Frontal cortex (tissue), 4 donors: ENCODE data around the gene MFN2. TPM values are rescaled to one million over a fixed set of nuclear protein-coding genes. Genes with fewer than 3 reads are reported as not detected.
"Not testable (repeated sequence)": the region's sequence is repeated elsewhere in the genome, so short reads cannot be mapped to it uniquely, and the experiment has no call there.

Experiments used
- DNase-seq, 2 donors: peaks; one replicate each; pipeline ENCODE4 v3.0.0; 2012; ENCODE audit warnings: low spot score in 2 of 2
- FAIRE-seq: peaks from 2 replicates; lab custom pipeline; 2012; peaks lifted over from hg19 to GRCh38; lab: Jason Lieb, UNC
- total RNA-seq: library from RNA; depleted of rRNA; stranded (reverse); fragments of >200 nt; gene quantifications from one replicate; pipeline ENCODE4 v1.2.3, GENCODE V29; 2014
- donor health status: control.
- donor health status: control.
- donor health status: control.

The MFN2 gene
- total RNA-seq, 1 donor from 2014 or later = 42.0 TPM

DNA sequence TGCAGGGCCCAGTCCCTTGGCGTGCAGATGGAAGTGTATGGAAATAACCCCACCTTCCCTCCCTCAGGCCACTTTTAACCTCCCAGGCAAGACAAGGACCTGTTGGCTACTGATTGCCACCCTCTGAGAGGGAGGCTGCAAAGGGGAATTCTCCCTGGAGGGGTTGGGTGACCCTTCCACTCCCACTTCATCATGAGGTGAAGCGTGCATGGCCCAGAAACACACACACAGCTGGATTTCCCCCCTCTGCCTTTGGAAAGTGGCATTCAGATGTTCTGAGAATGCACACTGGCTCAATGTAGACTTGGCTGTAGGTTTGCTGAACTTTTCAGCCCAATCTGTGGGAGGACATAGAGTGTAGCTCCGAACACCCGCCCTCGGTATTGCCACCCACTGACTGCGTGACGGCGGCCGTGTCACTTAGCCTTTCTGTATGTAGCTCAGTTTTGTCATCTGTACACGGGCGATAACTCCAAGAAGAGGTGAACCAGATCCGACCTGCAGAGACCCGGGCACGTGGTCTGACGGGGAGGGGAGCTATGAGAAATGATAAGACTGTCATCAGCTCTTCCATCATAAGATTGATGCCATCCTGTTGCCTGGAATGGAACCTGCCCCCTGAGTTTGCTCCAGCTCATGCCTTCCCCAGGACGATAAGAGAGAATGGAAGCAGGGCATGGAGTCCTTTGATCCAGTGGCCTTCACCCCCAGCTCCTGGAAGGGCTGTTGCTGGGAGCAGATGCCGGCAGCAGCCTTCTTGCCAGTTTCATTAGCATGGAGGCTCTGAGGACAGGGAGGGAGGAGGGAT is 58.3 kb downstream of the MFN2 start:
- FAIRE-seq = no peak
- DNase-seq = no peak

DNA sequence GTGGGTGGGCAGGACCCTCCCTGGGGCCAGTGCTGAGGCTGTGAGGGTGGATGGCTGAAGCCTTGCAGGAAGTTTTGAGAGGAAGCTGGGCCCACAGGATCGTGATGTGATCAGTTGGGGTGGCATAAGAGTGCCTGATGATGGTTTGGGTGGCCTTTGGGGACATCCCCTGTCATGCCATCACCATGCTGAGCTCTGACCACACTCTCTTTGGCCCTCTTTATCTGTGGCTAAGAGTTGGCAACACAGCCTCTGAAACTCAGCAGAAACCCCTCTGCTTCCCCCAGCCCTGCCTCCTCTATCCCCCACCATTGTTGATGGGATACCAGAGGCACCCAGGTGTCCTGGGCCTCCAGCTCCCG is 58.9 kb downstream of the MFN2 start:
- DNase-seq (no peak), FAIRE-seq (no peak)

DNA sequence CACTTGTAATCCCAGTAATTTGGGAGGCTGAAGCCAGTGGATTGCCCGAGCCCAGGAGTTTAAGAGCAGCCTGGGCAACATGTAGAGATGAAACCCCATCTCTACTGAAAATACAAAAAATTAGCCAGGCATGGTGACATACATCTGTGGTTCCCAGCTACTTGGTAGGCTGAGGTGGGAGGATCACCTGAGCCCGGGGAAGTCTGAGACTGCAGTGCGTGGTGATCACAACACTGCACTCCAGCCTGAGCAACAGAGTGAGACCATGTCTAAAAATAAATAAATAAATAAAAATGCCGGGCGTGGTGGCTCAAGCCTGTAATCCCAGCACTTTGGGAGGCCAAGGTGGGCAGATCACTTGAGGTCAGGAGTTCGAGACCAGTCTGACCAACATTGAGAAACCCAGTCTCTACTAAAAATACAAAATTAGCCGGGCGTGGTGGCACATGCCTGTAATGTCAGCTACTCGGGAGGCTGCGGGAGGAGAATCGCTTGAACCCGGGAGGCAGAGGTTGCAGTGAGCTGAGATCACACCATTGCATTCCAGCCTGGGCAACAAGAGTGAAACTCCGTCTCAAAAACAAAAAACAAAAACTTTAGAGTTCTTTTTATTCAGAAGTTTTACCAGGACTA is 59.7 kb downstream of the MFN2 start:
- FAIRE-seq, DNase-seq: not testable (repeated sequence)

DNA sequence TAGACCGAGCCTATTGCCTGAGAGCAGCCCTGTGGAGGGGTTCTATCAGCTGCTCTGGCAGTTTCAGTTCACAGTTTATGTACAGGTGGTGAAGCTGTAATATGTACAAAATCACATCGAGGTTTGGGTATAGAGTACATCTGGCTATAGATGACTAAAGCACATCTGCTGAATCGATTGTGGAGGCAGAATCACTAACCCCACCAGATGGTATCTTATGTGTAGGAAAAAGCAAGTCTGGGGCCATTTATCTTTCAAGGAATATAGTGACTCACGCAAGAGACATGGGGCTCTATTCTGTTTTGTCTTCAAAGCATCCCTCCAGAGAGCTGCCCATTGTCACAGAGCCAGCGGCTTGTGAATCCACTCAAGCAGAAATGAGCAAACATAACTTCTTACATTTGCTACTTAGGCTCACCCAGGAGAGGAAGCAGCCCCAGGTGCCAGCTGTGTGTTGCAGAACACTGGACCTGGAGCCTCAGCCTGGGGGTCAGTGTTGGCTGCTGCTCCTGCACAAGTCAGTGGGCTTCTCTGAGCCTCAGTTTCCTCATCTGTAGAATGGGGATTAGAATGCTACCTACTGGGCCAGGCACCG is 60.3 kb downstream of the MFN2 start:
- FAIRE-seq = no peak
- DNase-seq = no peak

DNA sequence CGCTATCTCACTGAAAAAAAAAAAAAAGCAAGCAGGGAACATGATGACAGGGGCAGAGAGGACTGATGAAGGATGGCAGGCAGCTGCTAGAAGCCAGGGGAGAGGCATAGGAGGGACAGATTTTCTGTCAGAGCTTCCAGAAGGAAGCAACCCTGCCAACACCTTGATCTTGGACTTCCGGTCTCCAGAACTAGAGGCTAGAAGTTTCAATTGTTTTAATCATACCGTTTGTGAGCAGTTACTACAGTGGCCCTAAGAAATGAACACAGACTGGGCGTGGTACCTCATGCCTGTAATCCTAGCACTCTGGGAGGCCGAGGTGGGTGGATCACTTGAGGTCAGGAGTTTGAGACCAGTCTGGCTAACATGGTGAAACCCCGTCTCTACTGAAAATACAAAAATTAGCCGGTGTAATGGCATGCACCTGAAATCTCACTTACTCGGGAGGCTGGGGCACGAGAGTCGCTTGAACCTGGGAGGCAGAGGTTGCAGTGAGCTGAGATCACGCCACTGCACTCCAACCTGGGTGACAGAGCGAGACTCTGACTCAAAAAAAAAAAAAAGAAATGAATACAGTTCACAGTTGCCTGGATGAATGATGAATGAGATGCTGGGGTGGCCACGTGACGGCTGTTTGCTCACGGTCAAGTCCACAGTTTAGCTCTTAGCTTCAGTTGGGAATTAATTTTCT is 64.1 kb downstream of the MFN2 start:
- not testable (repeated sequence) for FAIRE-seq, DNase-seq

DNA sequence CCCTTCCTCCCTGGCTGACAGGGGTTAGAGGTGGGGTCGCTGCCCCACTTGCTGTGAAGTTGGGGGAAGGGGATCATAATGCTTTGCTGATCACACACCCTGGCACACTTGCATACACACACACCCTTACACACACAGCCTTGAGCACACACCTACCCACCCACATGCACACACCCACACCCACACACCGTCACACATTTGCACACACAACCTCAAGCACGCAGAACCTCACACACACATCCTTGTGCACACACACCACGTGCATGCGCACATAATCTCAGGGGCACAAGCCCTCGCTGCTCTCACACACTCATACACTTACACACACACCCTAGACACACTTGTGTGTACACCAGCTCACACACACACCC is 66.5 kb downstream of the MFN2 start:
- DNase-seq = no peak
- FAIRE-seq = no peak

DNA sequence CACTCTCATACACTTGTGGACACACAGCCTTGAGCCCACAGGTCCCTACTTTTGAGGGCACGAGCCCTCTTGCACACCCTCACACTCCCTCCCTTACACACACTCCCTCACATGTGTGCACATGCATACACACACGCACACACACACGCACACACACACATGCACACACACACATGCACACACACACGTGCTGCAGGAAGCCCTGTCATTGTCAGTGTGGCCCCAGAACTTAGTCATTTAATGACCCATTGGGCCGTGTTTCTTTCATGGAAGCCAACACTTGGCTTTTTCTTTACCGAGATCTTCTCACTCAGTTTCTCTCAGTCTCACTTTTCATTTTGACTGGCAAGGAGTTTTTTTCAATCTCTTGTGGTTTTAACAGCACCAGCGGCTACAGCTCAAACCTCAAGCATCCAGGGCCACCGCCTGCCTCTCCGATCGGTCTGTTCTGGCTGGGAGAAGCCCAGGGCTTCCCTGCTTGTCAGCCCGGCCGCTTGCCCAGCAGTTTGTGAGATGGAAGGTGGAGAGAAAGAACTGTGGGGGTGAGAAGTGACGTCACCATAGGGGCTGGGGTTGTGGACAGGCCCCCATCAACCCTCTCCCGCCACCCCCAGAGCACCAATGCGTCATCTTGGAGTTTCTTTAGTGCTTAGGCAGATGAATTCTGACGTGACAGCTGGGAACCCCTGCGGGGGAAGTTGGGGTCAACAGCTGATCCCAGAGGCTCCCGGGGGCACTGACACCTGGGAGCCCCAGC is 67.1 kb downstream of the MFN2 start:
- DNase-seq (no peak), FAIRE-seq (no peak)

DNA sequence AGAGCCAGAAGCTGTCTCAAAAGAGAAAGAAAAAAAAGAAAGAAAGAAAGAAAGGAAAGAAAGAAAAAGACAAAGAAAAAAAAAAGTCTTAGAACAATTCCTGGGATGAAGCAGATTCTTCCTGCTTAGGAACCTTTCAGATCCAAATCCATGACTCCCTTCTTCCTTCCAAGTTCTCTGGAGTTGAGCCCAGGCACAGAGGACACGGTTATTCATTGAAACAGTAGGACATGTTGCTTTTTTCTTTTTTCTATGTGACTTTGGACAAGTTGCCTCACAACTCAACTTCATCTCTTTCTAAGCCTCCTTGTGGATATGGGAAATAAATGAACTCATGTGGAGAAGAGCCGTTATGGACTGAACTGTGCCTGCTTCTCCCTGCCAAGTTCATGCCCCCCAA is 68.1 kb downstream of the MFN2 start:
- FAIRE-seq (no peak), DNase-seq (no peak)

DNA sequence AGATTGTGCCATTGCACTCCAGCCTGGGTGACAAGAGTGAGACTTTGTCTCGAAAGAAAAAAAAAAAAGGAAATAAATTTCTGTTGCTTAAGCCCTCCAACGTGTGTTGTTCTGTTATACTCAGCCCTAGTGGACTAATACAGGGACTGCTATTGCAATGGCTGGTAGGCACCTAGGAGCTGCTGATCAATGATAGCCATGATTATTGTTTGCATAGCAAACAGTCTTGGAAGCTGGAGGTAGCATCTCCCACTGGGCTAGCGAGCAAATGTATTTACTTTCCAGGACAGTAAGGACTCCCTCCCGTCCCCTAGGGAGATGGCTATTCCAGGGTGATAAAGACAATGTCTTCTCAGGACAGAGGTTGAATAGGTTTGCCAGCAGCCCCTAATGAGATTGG is 69.4 kb downstream of the MFN2 start:
- DNase-seq (no peak), FAIRE-seq (no peak)

DNA sequence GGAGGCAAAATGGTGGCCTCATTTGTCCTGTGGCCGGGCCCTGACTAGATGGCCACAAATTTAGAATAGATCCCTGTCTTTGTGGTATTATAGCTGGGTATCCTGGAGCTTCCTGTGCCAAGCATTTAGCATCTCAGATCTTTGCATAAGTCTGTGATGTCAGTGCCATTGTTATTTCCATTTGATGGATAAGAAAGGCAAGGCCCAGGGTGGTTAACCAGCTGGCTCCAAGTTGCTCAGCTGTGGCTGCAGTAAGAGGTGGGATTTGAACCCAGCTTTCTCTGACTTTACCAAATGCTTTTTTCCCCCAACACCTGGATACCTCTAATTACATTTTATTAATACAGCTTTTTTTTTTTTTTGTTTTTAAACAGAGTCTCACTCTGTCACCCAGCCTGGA is 71.1 kb downstream of the MFN2 start:
- DNase-seq (no peak), FAIRE-seq (no peak)

DNA sequence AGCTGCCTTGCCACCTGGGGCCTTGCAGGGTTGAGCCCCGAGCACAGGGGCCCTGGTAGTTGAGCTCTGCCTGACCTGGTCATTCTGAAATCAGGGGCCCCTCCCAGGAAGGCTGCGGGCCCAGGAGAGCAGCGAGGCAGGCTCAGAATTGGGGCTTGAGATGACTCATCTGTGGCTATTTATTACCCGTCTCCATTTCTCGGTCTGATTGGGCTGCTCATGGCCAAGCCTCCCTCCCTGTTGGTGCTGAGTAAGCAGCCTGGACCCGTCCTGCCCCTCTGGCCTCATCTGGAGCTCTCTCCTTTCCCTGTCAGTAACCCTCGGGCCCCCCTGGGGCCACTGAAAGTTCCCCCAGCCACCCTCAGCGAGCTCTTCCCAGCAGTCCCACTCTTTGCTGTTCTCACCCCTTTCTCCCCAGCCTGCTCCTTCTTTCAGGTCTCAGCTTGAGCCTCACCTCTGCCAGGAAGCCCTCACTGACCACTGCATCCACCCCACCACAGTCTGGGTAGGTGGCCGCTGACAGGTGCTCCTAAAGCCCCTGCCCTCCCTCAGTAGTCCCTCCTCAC is 71.8 kb downstream of the MFN2 start:
- DNase-seq (peak in 1 of 2 donors; percentile 74), FAIRE-seq (no peak)

DNA sequence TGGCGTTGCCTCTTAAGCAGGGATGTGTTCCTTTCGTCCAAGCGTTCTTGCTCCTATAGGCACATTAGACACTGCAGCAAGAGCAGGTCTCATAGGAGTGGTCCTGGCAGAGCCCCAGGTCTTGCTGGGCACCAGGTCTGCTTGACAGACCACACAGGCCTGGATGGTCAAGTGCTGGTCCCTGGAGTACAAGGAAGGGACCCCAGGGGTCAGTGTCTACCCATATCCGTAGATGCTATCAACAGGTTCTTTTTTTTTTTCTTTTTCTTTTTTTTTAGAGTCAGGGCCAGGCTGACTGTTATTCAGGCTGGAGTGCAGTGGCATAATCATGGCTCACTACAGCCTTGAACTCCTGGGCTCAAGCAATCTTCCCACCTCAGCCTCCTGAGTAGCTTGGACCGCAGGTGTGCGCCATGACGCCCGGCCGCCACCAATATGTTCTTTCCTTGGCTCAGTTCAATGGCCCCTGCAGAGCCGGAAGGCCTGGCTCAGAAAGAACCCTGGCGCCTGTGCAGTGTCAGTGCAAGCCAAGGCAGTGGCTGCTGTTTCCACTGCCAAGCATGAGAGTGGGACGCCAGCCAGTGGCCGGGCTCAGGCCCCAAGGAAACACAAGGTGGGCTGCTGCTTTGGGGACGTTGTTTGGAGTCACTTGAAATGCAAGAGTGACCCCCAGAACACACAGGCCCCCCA is 72.9 kb downstream of the MFN2 start:
- DNase-seq (no peak), FAIRE-seq (no peak)

DNA sequence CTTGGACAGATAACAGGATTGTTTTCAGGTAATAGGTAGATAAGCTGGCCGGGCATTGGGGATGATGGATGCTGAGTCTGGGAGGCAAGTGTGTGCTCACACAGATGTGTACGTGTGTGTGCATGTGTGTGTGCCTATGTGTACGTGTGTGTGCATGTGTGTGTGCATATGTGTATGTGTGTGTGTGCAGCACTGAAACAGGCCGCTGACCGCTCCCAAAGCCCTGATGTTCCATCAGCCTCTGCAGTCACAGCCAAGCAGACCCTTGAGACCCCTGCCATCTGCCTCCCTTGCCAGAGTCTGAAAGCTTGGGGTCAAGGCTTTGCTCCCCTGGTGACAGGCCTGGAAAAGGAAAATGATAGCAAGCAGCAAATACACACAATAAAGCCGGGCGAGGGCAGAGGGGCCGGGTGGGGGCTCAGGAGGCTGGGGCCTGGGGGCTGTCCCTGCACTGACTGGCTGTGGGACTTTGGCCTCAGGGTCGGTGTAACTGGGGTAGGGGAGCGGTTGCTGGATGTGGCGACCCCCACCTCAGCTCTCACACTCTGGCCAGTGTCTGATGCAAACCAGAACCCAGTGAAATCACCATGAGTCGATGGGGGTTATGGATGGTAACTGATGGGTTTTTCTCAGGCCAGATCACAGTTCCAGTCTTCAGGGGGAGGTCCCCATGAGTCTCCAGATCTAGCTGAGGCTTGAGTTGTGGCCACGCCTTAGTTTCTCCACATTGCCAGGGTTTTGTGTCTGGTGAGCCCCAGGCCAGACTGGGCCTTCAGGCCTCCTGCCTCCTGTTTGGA is 73.7 kb downstream of the MFN2 start:
- FAIRE-seq = no peak
- no peak for DNase-seq

DNA sequence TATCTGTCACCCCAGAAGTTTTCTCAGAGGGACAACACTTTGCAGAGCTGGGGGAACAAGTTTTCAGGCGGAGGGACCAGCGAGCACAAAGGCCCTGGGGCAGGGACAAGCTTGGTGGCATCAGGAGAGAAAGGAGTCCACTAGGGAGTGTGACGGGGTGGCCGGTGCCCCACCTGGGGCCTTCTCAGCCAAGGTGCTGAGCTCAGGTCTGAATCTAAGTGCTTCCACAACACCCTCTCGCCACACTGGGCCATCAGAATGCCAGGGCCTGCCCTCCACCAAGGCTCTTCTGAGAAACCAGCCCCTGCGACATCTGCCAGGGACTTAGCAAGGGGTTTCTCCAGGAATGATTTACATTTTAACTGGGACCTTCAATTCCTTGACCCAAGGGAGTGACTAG is 75.0 kb downstream of the MFN2 start:
- no peak for DNase-seq
- no peak for FAIRE-seq

DNA sequence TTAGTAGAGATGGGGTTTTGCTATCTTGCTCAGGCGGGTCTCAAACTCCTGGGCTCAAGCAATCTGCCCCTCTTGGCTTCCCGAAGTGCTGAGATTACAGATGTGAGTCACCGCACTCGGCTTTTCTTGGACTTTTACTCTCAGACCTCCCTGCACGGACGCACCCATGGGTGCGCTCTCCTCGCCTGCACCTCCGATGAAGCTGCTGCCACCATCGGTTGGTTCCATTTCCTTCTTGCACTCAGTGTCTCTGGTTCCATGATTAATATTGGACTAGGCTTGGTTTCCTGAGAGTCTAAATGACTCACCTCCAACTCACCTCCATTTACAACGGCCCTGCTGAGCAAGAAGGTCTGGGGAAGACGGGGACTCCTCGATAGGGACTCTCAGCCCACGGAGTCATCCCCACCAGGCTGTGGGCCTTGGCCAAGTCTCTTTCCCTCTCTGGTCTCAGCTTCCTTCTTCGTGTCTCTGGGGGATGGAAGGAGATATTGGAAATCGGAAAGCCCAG is 76.1 kb downstream of the MFN2 start:
- FAIRE-seq (no peak), DNase-seq (no peak)

DNA sequence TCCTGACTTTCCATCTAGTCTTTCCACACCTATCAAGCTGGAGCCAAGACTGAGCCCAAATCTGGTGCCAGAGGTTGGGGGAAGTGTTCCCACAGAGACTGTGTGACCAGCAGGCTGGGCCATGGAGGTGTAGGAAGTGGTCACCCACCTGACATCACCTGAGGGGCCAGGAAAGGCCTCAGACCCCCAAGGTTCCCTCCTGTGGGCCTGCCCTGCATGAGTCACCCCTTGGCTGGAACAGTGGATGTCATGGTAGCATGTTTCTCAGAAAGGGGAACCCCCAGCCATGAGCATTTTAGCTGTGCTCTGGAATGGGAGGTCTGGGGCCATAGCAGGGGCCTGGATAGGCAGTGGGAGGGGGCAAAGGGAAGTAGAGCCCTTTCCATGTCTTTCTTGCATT is 77.1 kb downstream of the MFN2 start:
- FAIRE-seq = no peak
- DNase-seq = no peak

DNA sequence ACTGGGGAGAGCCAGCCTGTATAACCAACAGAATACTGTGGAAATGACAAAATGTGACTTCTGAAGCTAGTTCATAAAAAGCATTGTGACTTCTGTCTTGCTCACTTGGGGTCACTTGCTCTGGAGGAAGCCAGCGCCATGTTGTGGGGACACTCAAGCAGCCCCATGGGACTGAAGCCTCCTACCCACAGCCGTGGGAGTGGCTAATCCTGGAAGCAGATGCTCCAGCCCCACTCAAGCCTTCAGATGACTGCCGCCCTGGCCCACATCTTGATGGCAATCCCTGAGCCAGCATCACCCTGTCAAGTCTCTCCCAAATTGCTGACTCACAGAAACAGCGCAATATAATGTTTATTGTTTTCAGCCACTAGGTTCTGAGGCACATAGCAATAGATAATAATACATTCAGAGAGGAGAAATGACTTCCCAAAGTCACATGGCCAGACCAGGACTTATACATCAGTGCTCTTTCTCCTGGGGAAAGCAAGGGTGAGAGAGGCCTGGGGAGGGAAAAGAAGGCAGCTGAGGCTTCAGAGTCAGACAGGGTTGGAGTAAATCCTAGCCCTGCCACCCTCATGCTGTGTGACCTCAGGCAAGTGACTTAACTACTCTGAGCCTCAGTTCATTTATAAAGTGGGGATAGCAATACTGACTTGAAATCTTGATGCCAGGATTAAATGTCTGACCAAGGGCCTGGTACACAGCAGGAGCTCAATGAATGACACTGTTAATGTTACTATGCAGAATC is 77.9 kb downstream of the MFN2 start:
- FAIRE-seq = no peak
- DNase-seq = no peak

DNA sequence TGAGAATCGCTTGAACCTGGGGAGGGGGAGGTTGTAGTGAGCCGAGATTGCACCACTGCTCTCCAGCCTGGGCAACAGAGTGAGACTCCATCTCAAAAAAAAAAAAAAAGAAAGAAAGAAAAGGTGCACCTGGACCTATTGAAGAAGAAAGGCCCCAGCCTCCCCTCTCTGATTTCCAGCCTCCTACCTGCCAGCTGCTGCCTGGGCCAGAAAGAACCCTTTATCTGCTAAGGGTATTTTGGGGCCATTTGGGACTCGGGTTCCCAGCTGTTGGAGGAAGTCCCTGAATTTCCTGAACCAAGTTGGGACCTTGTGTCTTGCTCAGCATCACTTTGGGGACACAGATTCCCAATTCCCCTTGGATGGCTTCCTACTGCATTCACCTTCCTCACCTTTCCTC is 79.0 kb downstream of the MFN2 start:
- no peak for FAIRE-seq
- DNase-seq = no peak
